Measurements from ENCODE around the gene ATP11A.

DNA sequence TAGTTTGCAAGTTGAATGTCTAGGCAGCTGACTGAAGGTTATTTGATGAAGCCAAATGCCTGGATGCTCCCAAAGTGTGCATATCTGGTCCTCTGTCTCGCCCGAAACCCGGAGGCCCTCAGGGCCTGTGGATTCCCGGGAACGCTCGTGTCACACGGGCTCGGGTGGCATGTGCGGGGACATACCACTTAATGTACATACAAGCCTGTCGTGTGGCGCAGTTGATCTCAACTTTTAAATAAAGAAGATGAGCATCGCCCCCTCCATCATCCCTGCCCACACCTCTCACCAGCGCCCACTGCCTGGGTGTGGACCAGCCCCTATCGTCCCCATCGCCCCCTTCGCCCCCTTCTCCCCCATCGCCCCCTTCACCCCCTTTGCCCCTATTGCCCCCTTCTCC, 33.9 kb downstream of the ATP11A start:
- TF ChIP-seq, protein P1, sequence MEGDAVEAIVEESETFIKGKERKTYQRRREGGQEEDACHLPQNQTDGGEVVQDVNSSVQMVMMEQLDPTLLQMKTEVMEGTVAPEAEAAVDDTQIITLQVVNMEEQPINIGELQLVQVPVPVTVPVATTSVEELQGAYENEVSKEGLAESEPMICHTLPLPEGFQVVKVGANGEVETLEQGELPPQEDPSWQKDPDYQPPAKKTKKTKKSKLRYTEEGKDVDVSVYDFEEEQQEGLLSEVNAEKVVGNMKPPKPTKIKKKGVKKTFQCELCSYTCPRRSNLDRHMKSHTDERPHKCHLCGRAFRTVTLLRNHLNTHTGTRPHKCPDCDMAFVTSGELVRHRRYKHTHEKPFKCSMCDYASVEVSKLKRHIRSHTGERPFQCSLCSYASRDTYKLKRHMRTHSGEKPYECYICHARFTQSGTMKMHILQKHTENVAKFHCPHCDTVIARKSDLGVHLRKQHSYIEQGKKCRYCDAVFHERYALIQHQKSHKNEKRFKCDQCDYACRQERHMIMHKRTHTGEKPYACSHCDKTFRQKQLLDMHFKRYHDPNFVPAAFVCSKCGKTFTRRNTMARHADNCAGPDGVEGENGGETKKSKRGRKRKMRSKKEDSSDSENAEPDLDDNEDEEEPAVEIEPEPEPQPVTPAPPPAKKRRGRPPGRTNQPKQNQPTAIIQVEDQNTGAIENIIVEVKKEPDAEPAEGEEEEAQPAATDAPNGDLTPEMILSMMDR (IDR thresholded peaks at IDR 0.05; ENCODE audit: low read length): no peak
- TF ChIP-seq EZH2 (optimal IDR thresholded peaks at IDR 0.05; ENCODE audit: low read depth, low read length): no peak
